Body of pancreas (tissue), 4 donors: Measurements from ENCODE around the gene VCAM1. TPM values are rescaled to one million over a fixed set of nuclear protein-coding genes. Genes with fewer than 3 reads are reported as not detected.
"Not testable (repeated sequence)": the region's sequence is repeated elsewhere in the genome, so short reads cannot be mapped to it uniquely, and the experiment has no call there.

Experiments
- ATAC-seq: fragments of 150-250 bp; one replicate; pipeline ENCODE4 v1.9.1; 2016
- DNase-seq, 4 donors: peaks; one replicate each; pipeline ENCODE4 v3.0.0-alpha.2; 2019
- H3K27ac ChIP-seq, 4 donors: fragments of 200-600 bp; sonication (generic); 1 replicate in 3 of 4; 2 replicates in 1 of 4; pipeline versions ENCODE4 v1.5.1 to v1.6.1; 2016 to 2019; ENCODE audit warnings: mild to moderate bottlenecking in 1 of 4, mixed read lengths in 1 of 4, moderate library complexity in 1 of 4
- H3K27me3 ChIP-seq, 2 donors: fragments of 200-600 bp; sonication (generic); one replicate each; pipeline ENCODE4 v1.6.0; 2016; ENCODE audit warnings: mild to moderate bottlenecking in 1 of 2
- H3K36me3 ChIP-seq, 2 donors: fragments of 200-600 bp; sonication (generic); replicated peaks in 1 of 2; 2 replicates each; pipeline ENCODE4 v1.5.1; 2016; ENCODE audit warnings: low read depth in 2 of 2; ENCODE audit not compliant: insufficient read depth in 1 of 2
- H3K4me1 ChIP-seq: fragments of 200-600 bp; sonication (generic); one replicate; pipeline ENCODE4 v1.6.0; 2016
- H3K4me3 ChIP-seq, 2 donors: fragments of 200-600 bp; sonication (generic); 1 replicate in 1 of 2; 2 replicates in 1 of 2; pipeline ENCODE4 v1.5.1; 2016 to 2019
- H3K9me3 ChIP-seq, 3 donors: fragments of 200-600 bp; sonication (generic); 1 replicate in 2 of 3; 2 replicates in 1 of 3; pipeline ENCODE4 v1.5.1; 2016
- CTCF ChIP-seq, 7 experiments: fragments of 450-650 bp in 4 of 7; fragments of 200-600 bp in 3 of 7; sonication (generic) in 3 of 7; IDR thresholded peaks; one replicate each; pipeline ENCODE4 v1.5.1; 2016 to 2019; ENCODE audit warnings: antibody characterized with exemption in 7 of 7
- POLR2A ChIP-seq, 3 donors: fragments of 450-650 bp; IDR thresholded peaks; one replicate each; pipeline ENCODE4 v1.6.1; 2016; ENCODE audit warnings: antibody characterized with exemption in 3 of 3, mild to moderate bottlenecking in 2 of 3
- WGBS, 2 donors: methylation state at CpG; one replicate each; pipeline ENCODE4 v1.1.5; 2017; 5-methylcytosine and 5-hydroxymethylcytosine counted together
- intact Hi-C: fragments of 100-400 bp; cut with DNase I; formaldehyde crosslinking; loops from one replicate; pipeline ENCODE4 v1.15.1; 2023
- total RNA-seq, 2 donors: library from RNA; depleted of rRNA; stranded (reverse); fragments of >200 nt; gene quantifications; one replicate each; pipeline ENCODE4 v1.1.0, GENCODE V29; 2016

VCAM1 gene
- total RNA-seq, 2 donors from 2014 or later = 9.6 to 22.4 TPM

GRCh38 chr1:100778748-100779147 is 59.2 kb downstream of the VCAM1 start:
- Histone ChIP-seq H3K27me3 (no peaks in the 10 kb centered on the region), H3K27ac (no peak overlapping the region), H3K4me1 (no peaks in the 10 kb centered on the region), H3K4me3 (no peak overlapping the region), H3K36me3 (no peaks in the 10 kb centered on the region), H3K9me3 (no peaks in the 10 kb centered on the region)
- DNase-seq = no peak
- intact Hi-C loops = no loop called here
- TF ChIP-seq POLR2A (IDR thresholded peaks at IDR 0.05) (no peak), CTCF (IDR thresholded peaks at IDR 0.05) (no peak)
- ATAC-seq = no peak

- no peaks in the 10 kb centered on the region for H3K27me3 ChIP-seq
- intact Hi-C loops = no loop called here
- no peaks in the 10 kb centered on the region for H3K4me1 ChIP-seq
- DNase-seq = no peak
- ATAC-seq = no peak
- H3K36me3 ChIP-seq = no peaks in the 10 kb centered on the region
- H3K27ac ChIP-seq = no peak overlapping the region
- TF ChIP-seq CTCF (IDR thresholded peaks at IDR 0.05) (no peak), POLR2A (IDR thresholded peaks at IDR 0.05) (no peak)
- H3K4me3 ChIP-seq = no peak overlapping the region
- H3K9me3 ChIP-seq = no peaks in the 10 kb centered on the region
Measured at GRCh38 chr1:100780814-100781213, 61.3 kb downstream of the VCAM1 start.

GRCh38 chr1:100781728-100782127 is 62.2 kb downstream of the VCAM1 start:
- H3K4me1 ChIP-seq, H3K36me3 ChIP-seq, H3K9me3 ChIP-seq, H3K27ac ChIP-seq, ATAC-seq, intact Hi-C loops, H3K27me3 ChIP-seq, DNase-seq, H3K4me3 ChIP-seq: not testable (repeated sequence)
- WGBS, 2 donors = 60 to 80% methylated on average over 3 of the region's 3 CpGs

- Histone ChIP-seq H3K36me3 (no peaks in the 10 kb centered on the region), H3K27me3 (no peaks in the 10 kb centered on the region), H3K27ac (no peak overlapping the region), H3K4me1 (no peaks in the 10 kb centered on the region), H3K9me3 (no peaks in the 10 kb centered on the region), H3K4me3 (no peak overlapping the region)
- intact Hi-C loops = no loop called here
- no peak for ATAC-seq
- TF ChIP-seq CTCF (IDR thresholded peaks at IDR 0.05) = no peak
- TF ChIP-seq POLR2A (IDR thresholded peaks at IDR 0.05) = no peak
- no peak for DNase-seq
- WGBS, 2 donors = 56 to 68% methylated on average over 1 of the region's 1 CpG
Measured at GRCh38 chr1:100782473-100783039, 63.0 kb downstream of the VCAM1 start.

GRCh38 chr1:100785470-100786052 is 66.0 kb downstream of the VCAM1 start:
- 58 to 73% methylated on average over 5 of the region's 5 CpGs for WGBS, 2 donors
- Histone ChIP-seq H3K4me1 (no peaks in the 10 kb centered on the region), H3K27me3 (no peaks in the 10 kb centered on the region), H3K36me3 (no peaks in the 10 kb centered on the region), H3K27ac (no peak overlapping the region), H3K9me3 (no peaks in the 10 kb centered on the region), H3K4me3 (no peak overlapping the region)
- intact Hi-C loops = no loop called here
- no peak for DNase-seq
- TF ChIP-seq POLR2A (IDR thresholded peaks at IDR 0.05) (no peak), CTCF (IDR thresholded peaks at IDR 0.05) (no peak)
- ATAC-seq = no peak
